ENCODE data around the gene SKI. TPM values are rescaled to one million over a fixed set of nuclear protein-coding genes. Genes with fewer than 3 reads are reported as not detected.

Gene SKI
- total and polyA plus RNA-seq, 9 of the 15 experiments (the other 6 are each of a cell fraction or from before 2014, with no cell fraction given): 0.10 to 60.5 (median 4.6) TPM

- TF ChIP-seq HOMEZ (CRISPR knock-in tag; IDR thresholded peaks at IDR 0.05) (no peak), GTF2E2 (tag; IDR thresholded peaks at IDR 0.05) (no peak), PTRF (tag; IDR thresholded peaks at IDR 0.05) (no peak), ZNF224 (CRISPR knock-in tag; IDR thresholded peaks at IDR 0.05) (no peak), SETDB1 (IDR thresholded peaks at IDR 0.05; ENCODE audit: low read length) (peak; percentile 94), E4F1 (CRISPR knock-in tag; IDR thresholded peaks at IDR 0.05; ENCODE audit: borderline replicate concordance) (no peak), GABPA (tag; conservative IDR thresholded peaks at IDR 0.05; ENCODE audit: low read depth) (no peak), CHD1 (IDR thresholded peaks at IDR 0.05; ENCODE audit: low read length) (no peak), PHTF2 (CRISPR knock-in tag; IDR thresholded peaks at IDR 0.05) (no peak), U2AF2 (optimal IDR thresholded peaks at IDR 0.05; ENCODE audit: low read depth, low read length) (no peak), C11orf30 (IDR thresholded peaks at IDR 0.05; ENCODE audit: low read depth) (peak; percentile 98), GTF2F1 (IDR thresholded peaks at IDR 0.05; ENCODE audit: low read depth, low read length) (no peak), MAFF (IDR thresholded peaks at IDR 0.05; ENCODE audit: low read length) (0 out of 2 replicates have a peak, but pooled peaks have one; percentile 8), ETS2 (tag; IDR thresholded peaks at IDR 0.05; ENCODE audit: borderline replicate concordance, poor library complexity, severe bottlenecking) (no peak), ZNF311 (CRISPR knock-in tag; IDR thresholded peaks at IDR 0.05) (no peak), RBM14 (IDR thresholded peaks at IDR 0.05; ENCODE audit: borderline replicate concordance, insufficient read depth, low read depth, low read length) (no peak), HNRNPL (IDR thresholded peaks at IDR 0.05; ENCODE audit: low read depth, low read length) (no peak), CTCFL (IDR thresholded peaks at IDR 0.05; ENCODE audit: borderline replicate concordance, insufficient read depth, low read depth, low read length, poor library complexity, severe bottlenecking) (no peak), MEF2D (tag; conservative IDR thresholded peaks at IDR 0.05; ENCODE audit: low read depth) (peak; percentile 72), ZNF316 (IDR thresholded peaks at IDR 0.05) (peak; percentile 83), ZNF253 (CRISPR knock-in tag; conservative IDR thresholded peaks at IDR 0.05) (no peak), HOXB6 (CRISPR knock-in tag; IDR thresholded peaks at IDR 0.05; ENCODE audit: borderline replicate concordance) (no peak), SMARCA5 (IDR thresholded peaks at IDR 0.05) (peak; percentile 93)
Measured at GRCh38 chr1:2180297-2181245, 47.5 kb upstream of the SKI start (continued).

Measured in K562 (cell line).